SK-N-SH (cell line): ENCODE results near the gene GFPT2. TPM values are rescaled to one million over a fixed set of nuclear protein-coding genes. Genes with fewer than 3 reads are reported as not detected.

Experiments
- CTCF ChIA-PET: fragments of 300-600, 350-600 bp; formaldehyde crosslinking; extraction: SDS; loops from one replicate; lab custom pipeline; 2021; lab: Yijun Ruan, JAX
- POLR2A ChIA-PET: fragments of 350-600 bp; sonication (Branson Sonifier 250); formaldehyde crosslinking; extraction: SDS; loops from one replicate; lab custom pipeline; 2020; ENCODE audit warnings: antibody characterized with exemption, inconsistent platforms; lab: Yijun Ruan, JAX
- DNase-seq: peaks from one replicate; pipeline ENCODE4 v3.0.0; 2012
- H2AFZ ChIP-seq: fragments of 200-600 bp; sonication (generic); 2 replicates; pipeline ENCODE4 v1.8.1; 2016; ENCODE audit warnings: antibody characterized with exemption, mild to moderate bottlenecking, low read depth
- H3F3A ChIP-seq: fragments of 200-600 bp; sonication (generic); replicated peaks from 2 replicates; pipeline ENCODE3; 2016; ENCODE audit warnings: antibody characterized with exemption, mild to moderate bottlenecking; ENCODE audit not compliant: insufficient read depth
- H3K27ac ChIP-seq, 2 experiments: fragments of 200-500 bp in 1 of 2; fragments of 200-600 bp in 1 of 2; sonication (Bioruptor generic) in 1 of 2; sonication (generic), shearing (Covaris generic) in 1 of 2; 2 replicates each; pipeline versions ENCODE4 v1.5.1 to v1.6.1; 2014 to 2016; ENCODE audit warnings: low read depth in 2 of 2, inconsistent platforms in 1 of 2, low read length in 1 of 2, mild to moderate bottlenecking in 1 of 2, mixed read lengths in 1 of 2
- H3K27me3 ChIP-seq: fragments of 200-600 bp; sonication (generic), shearing (Covaris generic); 2 replicates; pipeline ENCODE4 v1.6.1; 2016; ENCODE audit warnings: mixed run types; ENCODE audit not compliant: insufficient read depth
- H3K36me3 ChIP-seq, 2 experiments: fragments of 200-500 bp in 1 of 2; fragments of 200-600 bp in 1 of 2; sonication (Bioruptor generic) in 1 of 2; sonication (generic) in 1 of 2; replicated peaks in 1 of 2; 2 replicates each; pipeline versions ENCODE3 to v1.5.1; 2014 to 2016; ENCODE audit warnings: low read length in 1 of 2, mild to moderate bottlenecking in 1 of 2; ENCODE audit not compliant: insufficient read depth in 2 of 2, control insufficient read depth in 1 of 2
- H3K4me1 ChIP-seq, 2 experiments: fragments of 200-500 bp in 1 of 2; fragments of 200-600 bp in 1 of 2; sonication (Bioruptor generic) in 1 of 2; sonication (generic), shearing (Covaris generic) in 1 of 2; 2 replicates each; pipeline versions ENCODE4 v1.5.1 to v1.6.1; 2014 to 2016; ENCODE audit warnings: low read depth in 1 of 2, low read length in 1 of 2, mixed run types in 1 of 2; ENCODE audit not compliant: insufficient read depth in 2 of 2, control insufficient read depth in 1 of 2
- H3K4me2 ChIP-seq: fragments of 200-600 bp; sonication (generic), shearing (Covaris generic); 2 replicates; pipeline ENCODE4 v1.6.1; 2017; ENCODE audit warnings: mixed run types
- H3K4me3 ChIP-seq, 2 experiments: fragments of 200-500 bp in 1 of 2; fragments of 200-600 bp in 1 of 2; sonication (Bioruptor generic) in 1 of 2; sonication (generic), shearing (Covaris generic) in 1 of 2; 2 replicates each; pipeline versions ENCODE4 v1.5.1 to v1.8.1; 2014 to 2016; ENCODE audit warnings: low read depth in 2 of 2, inconsistent platforms in 1 of 2, low read length in 1 of 2, mild to moderate bottlenecking in 1 of 2, mixed read lengths in 1 of 2, moderate library complexity in 1 of 2
- H3K79me2 ChIP-seq: fragments of 200-600 bp; sonication (generic); 2 replicates; pipeline ENCODE4 v1.8.1; 2017; ENCODE audit warnings: mild to moderate bottlenecking; ENCODE audit not compliant: insufficient read depth
- H3K9ac ChIP-seq: fragments of 200-600 bp; sonication (generic); 2 replicates; pipeline ENCODE4 v1.6.1; 2017; ENCODE audit warnings: mixed run types
- H3K9me2 ChIP-seq: fragments of 200-600 bp; sonication (generic); 2 replicates; pipeline ENCODE4 v1.6.1; 2017; ENCODE audit warnings: mixed run types
- H3K9me3 ChIP-seq: fragments of 200-600 bp; sonication (generic); 2 replicates; pipeline ENCODE4 v1.6.1; 2017; ENCODE audit warnings: mixed run types, mild to moderate bottlenecking, moderate library complexity
- H4K20me1 ChIP-seq: fragments of 200-600 bp; sonication (generic); 2 replicates; pipeline ENCODE4 v1.6.1; 2017; ENCODE audit warnings: mild to moderate bottlenecking, mixed run types; ENCODE audit not compliant: insufficient read depth
- CHD2 ChIP-seq: fragments of 150-350 bp; IDR thresholded peaks from 2 replicates; pipeline ENCODE4 v1.6.1; 2018; ENCODE audit warnings: low read length; ENCODE audit not compliant: partially characterized antibody
- ELF1 ChIP-seq: IDR thresholded peaks from 2 replicates; pipeline ENCODE4 v1.4.0; 2012
- EZH2phosphoT487 ChIP-seq: fragments of 200-600 bp; sonication (generic); IDR thresholded peaks from 2 replicates; pipeline ENCODE4 v1.6.1; 2017; ENCODE audit warnings: low read depth, mixed run types, mild to moderate bottlenecking, antibody characterized with exemption, moderate library complexity, borderline replicate concordance
- FOSL2 ChIP-seq: IDR thresholded peaks from 2 replicates; pipeline ENCODE4 v1.4.0; 2012; ENCODE audit warnings: low read depth, mild to moderate bottlenecking, moderate library complexity, borderline replicate concordance
- FOXJ3 ChIP-seq: sonication (generic); formaldehyde crosslinking; IDR thresholded peaks from 2 replicates; pipeline ENCODE4 v1.5.1; 2020; ENCODE audit warnings: mild to moderate bottlenecking, missing genetic modification reagents
- GABPA ChIP-seq: IDR thresholded peaks from 2 replicates; pipeline ENCODE4 v1.4.0; 2012; ENCODE audit warnings: low read depth, mild to moderate bottlenecking
- GATA2 ChIP-seq: sonication (generic); formaldehyde crosslinking; IDR thresholded peaks from 2 replicates; pipeline ENCODE4 v1.5.0; 2020; ENCODE audit warnings: mild to moderate bottlenecking, missing genetic modification reagents
- JUND ChIP-seq: IDR thresholded peaks from 2 replicates; pipeline ENCODE4 v1.4.0; 2012
- MAX ChIP-seq: IDR thresholded peaks from 2 replicates; pipeline ENCODE4 v1.4.0; 2012; ENCODE audit warnings: low read depth
- NRF1 ChIP-seq: IDR thresholded peaks from 2 replicates; pipeline ENCODE4 v1.6.1; 2012; ENCODE audit warnings: low read depth, mild to moderate bottlenecking, low read length
- PBX3 ChIP-seq: IDR thresholded peaks from 2 replicates; pipeline ENCODE4; 2012
- POLR2AphosphoS5 ChIP-seq: IDR thresholded peaks from 2 replicates; pipeline ENCODE4 v1.6.1; 2012; ENCODE audit warnings: low read depth, low read length
- RAD21 ChIP-seq: IDR thresholded peaks from 2 replicates; pipeline ENCODE4 v1.6.1; 2012; ENCODE audit warnings: mild to moderate bottlenecking, low read length
- SIN3A ChIP-seq: IDR thresholded peaks from 2 replicates; pipeline ENCODE4 v1.6.1; 2012; ENCODE audit warnings: low read depth, mild to moderate bottlenecking, low read length, moderate library complexity, borderline replicate concordance
- TCF12 ChIP-seq: IDR thresholded peaks from 2 replicates; pipeline ENCODE4 v1.4.0; 2012
- TEAD4 ChIP-seq: IDR thresholded peaks from 2 replicates; pipeline ENCODE4 v1.4.0; 2012; ENCODE audit warnings: mild to moderate bottlenecking, borderline replicate concordance; ENCODE audit not compliant: insufficient read depth
- ZBTB33 ChIP-seq: IDR thresholded peaks from 2 replicates; pipeline ENCODE4 v1.4.0; 2012; ENCODE audit warnings: low read depth, borderline replicate concordance
- WGBS: methylation state at CpG from one replicate; pipeline ENCODE4 v1.1.6; 2017; ENCODE audit warnings: low lambda C conversion rate; 5-methylcytosine and 5-hydroxymethylcytosine counted together
- polyA plus RNA-seq, 3 experiments: library from polyadenylated mRNA; depleted of rRNA; stranded (reverse); fragments of >200 nt; gene quantifications; 2 replicates each; pipeline ENCODE4 v1.2.3, GENCODE V29; 2012
- TF ChIP-seq, protein P1 (sequence below): IDR thresholded peaks from 2 replicates; pipeline ENCODE4 v1.4.0; 2012; ENCODE audit warnings: low read depth, borderline replicate concordance

GFPT2 gene
- polyA plus RNA-seq (2012; rRNA removed) = 8.1 and 8.9 TPM in 2 replicates
- polyA plus RNA-seq (2012; cell fraction: cytosol; rRNA removed) = 7.2 and 8.7 TPM in 2 replicates
- 10.5 and 13.5 TPM in 2 replicates for polyA plus RNA-seq (2012; cell fraction: nucleus; rRNA removed)

DNA sequence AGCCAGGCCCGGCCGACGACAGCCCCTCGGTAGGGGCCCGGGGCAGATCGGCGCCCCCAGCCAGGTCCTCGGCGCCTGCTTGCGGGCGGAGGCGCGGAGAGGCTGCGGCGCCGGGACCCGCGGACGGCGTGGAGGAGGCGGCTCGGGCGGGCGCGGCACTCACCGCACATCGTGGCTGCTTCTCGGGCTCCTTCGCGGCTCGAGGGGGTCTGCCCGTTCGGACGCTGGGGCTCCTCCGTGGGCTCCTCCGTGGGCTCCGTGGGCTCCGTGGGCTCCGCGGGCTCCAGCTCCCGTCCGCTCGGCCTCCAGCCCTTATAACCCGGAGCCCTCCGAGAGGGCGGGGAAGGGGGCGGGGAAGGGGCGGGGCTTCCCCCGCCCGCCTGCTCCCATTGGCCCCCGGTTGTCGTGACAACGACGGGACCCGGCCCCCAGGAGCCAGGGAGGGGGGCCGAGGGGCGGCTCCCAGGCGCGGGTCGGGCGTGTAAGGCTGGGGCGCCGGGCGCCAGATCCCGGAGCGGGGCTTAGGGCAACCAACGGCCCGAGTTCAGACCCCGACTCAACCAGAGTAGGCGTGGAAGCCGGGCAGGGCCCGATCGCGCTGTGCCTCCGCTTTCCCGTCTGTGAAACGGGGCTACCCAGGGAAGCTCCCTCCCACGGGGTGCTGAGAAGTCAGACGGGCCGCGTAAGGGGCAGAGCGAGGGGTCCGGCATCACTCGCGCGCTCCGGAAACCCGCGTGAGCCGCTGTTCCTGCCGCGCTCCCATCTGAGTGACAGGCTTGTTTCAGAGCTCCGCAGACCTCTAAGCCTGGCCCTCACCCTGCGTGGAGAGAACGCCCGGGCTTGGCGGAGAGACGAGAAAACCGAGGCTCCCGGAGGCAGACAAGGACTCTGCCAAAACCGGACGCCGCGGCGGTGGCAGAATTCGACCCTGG lies at the start of gene GFPT2:
GFPT2 (minus strand) TSS at position 289 of the 932 bp plus-strand sequence; CDS start at position 170, 119 bp downstream.
- Histone ChIP-seq H3K4me1 (peaks cover 0 to 10% of the 10 kb centered on the region in 2 experiments; a peak in 1 of 4 replicates), H2AFZ (peak within 1 kb of the TSS; percentile 95), H3K9me2 (no peaks in the 10 kb centered on the region), H3K27me3 (peaks cover 12% of the 10 kb centered on the region; the same call in 1 of the 2 replicates), H3K9me3 (no peaks in the 10 kb centered on the region), H3K27ac (no peak within 1 kb of the TSS; a peak in 1 of 4 replicates), H4K20me1 (no peaks in the 10 kb centered on the region), H3K4me3 (peak within 1 kb of the TSS; percentile 55 to 65), H3F3A (no peaks in the 10 kb centered on the region), H3K79me2 (no peaks in the 10 kb centered on the region), H3K36me3 (no peaks in the 10 kb centered on the region), H3K9ac (peak within 1 kb of the TSS; percentile 43; the same call in 1 of the 2 replicates), H3K4me2 (peak within 1 kb of the TSS; percentile 88)
- DNase-seq = peak; percentile 100
- ChIA-PET POLR2A (interaction anchor here (1.1 to 1.3 kb wide), 2 partner anchors 18 to 39 kb away, joined by 3 read pairs; no protein-coding TSS in a partner anchor), CTCF (interaction anchor here (0.8 to 2.4 kb wide), 5 partner anchors 18 to 118 kb away, joined by 3 to 13 read pairs (median 5); no protein-coding TSS in a partner anchor)
- TF ChIP-seq NRF1 (no peak), PBX3 (0 out of 2 replicates have a peak, but pooled peaks have one; percentile 15)
- no CpG with 5 or more reads among the region's 106 CpGs for WGBS

GRCh38 chr5:180402716-180403115 lies 49.6 kb upstream of the GFPT2 start:
- H3K79me2 ChIP-seq = no peaks in the 10 kb centered on the region
- no peaks in the 10 kb centered on the region for H3K27me3 ChIP-seq
- H3K9ac ChIP-seq = no peak overlapping the region
- no peak overlapping the region for H3K4me2 ChIP-seq
- H3K4me3 ChIP-seq = no peak overlapping the region
- no peaks in the 10 kb centered on the region for H3F3A ChIP-seq
- H3K27ac ChIP-seq = no peak overlapping the region
- DNase-seq = no peak
- no peaks in the 10 kb centered on the region for H3K36me3 ChIP-seq
- WGBS = 56% methylated on average over 13 of the region's 13 CpGs
- H3K9me3 ChIP-seq = no peaks in the 10 kb centered on the region
- CTCF ChIA-PET = no interaction called here
- H3K9me2 ChIP-seq = no peaks in the 10 kb centered on the region
- POLR2A ChIA-PET = no interaction called here
- H3K4me1 ChIP-seq = no peaks in the 10 kb centered on the region
- H4K20me1 ChIP-seq = no peaks in the 10 kb centered on the region
- no peak overlapping the region for H2AFZ ChIP-seq
- no peak for TF ChIP-seq POLR2AphosphoS5
- TF ChIP-seq FOXJ3 = no peak
- TF ChIP-seq ELF1 = no peak
- TF ChIP-seq, protein P1, sequence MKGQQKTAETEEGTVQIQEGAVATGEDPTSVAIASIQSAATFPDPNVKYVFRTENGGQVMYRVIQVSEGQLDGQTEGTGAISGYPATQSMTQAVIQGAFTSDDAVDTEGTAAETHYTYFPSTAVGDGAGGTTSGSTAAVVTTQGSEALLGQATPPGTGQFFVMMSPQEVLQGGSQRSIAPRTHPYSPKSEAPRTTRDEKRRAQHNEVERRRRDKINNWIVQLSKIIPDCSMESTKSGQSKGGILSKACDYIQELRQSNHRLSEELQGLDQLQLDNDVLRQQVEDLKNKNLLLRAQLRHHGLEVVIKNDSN = no peak
- no peak for TF ChIP-seq TEAD4
- no peak for TF ChIP-seq RAD21
- TF ChIP-seq FOSL2 = no peak
- no peak for TF ChIP-seq TCF12
- no peak for TF ChIP-seq EZH2phosphoT487
- TF ChIP-seq GATA2 (CRISPR knock-in tag) = no peak
- no peak for TF ChIP-seq ZBTB33
- no peak for TF ChIP-seq SIN3A
- no peak for TF ChIP-seq CHD2
- TF ChIP-seq GABPA = no peak
- TF ChIP-seq MAX = no peak
- TF ChIP-seq PBX3 = no peak
- no peak for TF ChIP-seq JUND
